GM21367 (cell line): ENCODE measurements around the gene NDUFS6.

Experiments used
- ATAC-seq: cut with Tn5 transposase; IDR thresholded peaks from one replicate; pipeline ENCODE4 v1.9.1; 2021; ENCODE audit not compliant: unreplicated experiment

The NDUFS6 gene

GRCh38 chr5:1847056-1847455 is 45.8 kb downstream of the NDUFS6 start:
- no peak for ATAC-seq

GRCh38 chr5:1847611-1848010 is 46.4 kb downstream of the NDUFS6 start:
- ATAC-seq = no peak

- ATAC-seq = no peak
Observed at GRCh38 chr5:1850324-1851154, 49.3 kb downstream of the NDUFS6 start.

GRCh38 chr5:1851290-1851934 is 50.2 kb downstream of the NDUFS6 start:
- no peak for ATAC-seq

- ATAC-seq = no peak
Observed at GRCh38 chr5:1852324-1852947, 51.2 kb downstream of the NDUFS6 start.

- no peak for ATAC-seq
Observed at GRCh38 chr5:1853531-1853930, 52.3 kb downstream of the NDUFS6 start.

- no peak for ATAC-seq
Observed at GRCh38 chr5:1855075-1855474, 53.9 kb downstream of the NDUFS6 start.

GRCh38 chr5:1855596-1855995 is 54.4 kb downstream of the NDUFS6 start:
- ATAC-seq = no peak

GRCh38 chr5:1856596-1857255 is 55.5 kb downstream of the NDUFS6 start:
- ATAC-seq = no peak

- ATAC-seq = no peak
Observed at GRCh38 chr5:1857256-1857600, 56.0 kb downstream of the NDUFS6 start.

GRCh38 chr5:1858436-1858835 is 57.2 kb downstream of the NDUFS6 start:
- no peak for ATAC-seq

GRCh38 chr5:1859099-1859498 is 57.9 kb downstream of the NDUFS6 start:
- no peak for ATAC-seq

- ATAC-seq = no peak
Observed at GRCh38 chr5:1860021-1860610, 58.9 kb downstream of the NDUFS6 start.

- no peak for ATAC-seq
Observed at GRCh38 chr5:1860949-1861348, 59.7 kb downstream of the NDUFS6 start.

- no peak for ATAC-seq
Observed at GRCh38 chr5:1864896-1865440, 63.8 kb downstream of the NDUFS6 start.

- ATAC-seq = no peak
Observed at GRCh38 chr5:1865486-1865885, 64.3 kb downstream of the NDUFS6 start.
